GM12865 (cell line): ENCODE data around the gene BGLAP.

Experiments
- DNase-seq: peaks from one replicate; pipeline ENCODE4 v3.0.0; 2010; ENCODE audit warnings: low read depth
- H3K4me3 ChIP-seq: 2 replicates; pipeline ENCODE4 v1.5.1; 2011; ENCODE audit warnings: mild to moderate bottlenecking, low read depth, low read length, control low read depth
- TF ChIP-seq, protein P1 (sequence below): IDR thresholded peaks from 2 replicates; pipeline ENCODE4 v1.5.1; 2011; ENCODE audit warnings: low read length, control low read depth, low read depth, inconsistent platforms; ENCODE audit not compliant: insufficient read depth; ENCODE audit errors: missing control alignments

BGLAP gene

DNA sequence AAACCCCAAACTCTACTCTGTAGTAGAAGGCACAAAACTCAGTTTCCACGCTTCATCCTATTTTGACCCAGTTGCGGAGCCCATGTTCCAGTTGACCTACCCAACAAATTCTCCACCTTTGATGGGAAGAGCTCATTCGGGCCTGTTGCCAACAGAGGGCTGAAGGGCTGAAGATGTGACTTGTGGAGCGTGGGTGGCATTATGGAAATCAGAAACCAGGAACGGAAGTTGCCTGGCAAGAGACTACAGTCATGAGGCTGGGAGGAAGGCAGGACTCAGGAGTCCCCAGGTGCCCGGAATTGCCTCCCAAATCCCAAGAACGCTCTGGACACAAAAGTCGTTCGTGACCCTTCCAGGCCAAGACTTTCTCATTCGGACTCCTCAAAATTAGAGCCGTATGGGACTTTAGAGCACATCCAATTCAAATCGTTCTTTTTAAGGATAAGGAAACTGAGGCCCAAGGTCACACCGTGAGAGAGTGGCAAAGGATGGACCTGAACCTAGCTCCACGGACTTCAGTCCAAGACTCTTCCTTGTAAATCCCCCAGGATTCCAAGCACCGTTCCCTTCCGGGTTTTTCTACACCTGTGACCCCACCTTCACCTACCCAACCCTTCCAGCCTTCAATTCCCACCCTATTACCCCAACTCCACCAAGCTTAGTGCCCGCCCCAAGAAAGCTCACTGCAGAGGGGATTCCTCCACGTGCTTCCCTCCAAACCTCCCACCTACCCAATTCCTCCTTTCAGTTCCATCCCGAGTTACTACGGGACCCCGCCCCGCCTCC lies 39.9 kb downstream of the BGLAP start:
- peak overlapping the region; percentile 76 for H3K4me3 ChIP-seq
- peak; percentile 48 for DNase-seq
- TF ChIP-seq, protein P1, sequence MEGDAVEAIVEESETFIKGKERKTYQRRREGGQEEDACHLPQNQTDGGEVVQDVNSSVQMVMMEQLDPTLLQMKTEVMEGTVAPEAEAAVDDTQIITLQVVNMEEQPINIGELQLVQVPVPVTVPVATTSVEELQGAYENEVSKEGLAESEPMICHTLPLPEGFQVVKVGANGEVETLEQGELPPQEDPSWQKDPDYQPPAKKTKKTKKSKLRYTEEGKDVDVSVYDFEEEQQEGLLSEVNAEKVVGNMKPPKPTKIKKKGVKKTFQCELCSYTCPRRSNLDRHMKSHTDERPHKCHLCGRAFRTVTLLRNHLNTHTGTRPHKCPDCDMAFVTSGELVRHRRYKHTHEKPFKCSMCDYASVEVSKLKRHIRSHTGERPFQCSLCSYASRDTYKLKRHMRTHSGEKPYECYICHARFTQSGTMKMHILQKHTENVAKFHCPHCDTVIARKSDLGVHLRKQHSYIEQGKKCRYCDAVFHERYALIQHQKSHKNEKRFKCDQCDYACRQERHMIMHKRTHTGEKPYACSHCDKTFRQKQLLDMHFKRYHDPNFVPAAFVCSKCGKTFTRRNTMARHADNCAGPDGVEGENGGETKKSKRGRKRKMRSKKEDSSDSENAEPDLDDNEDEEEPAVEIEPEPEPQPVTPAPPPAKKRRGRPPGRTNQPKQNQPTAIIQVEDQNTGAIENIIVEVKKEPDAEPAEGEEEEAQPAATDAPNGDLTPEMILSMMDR: no peak

DNA sequence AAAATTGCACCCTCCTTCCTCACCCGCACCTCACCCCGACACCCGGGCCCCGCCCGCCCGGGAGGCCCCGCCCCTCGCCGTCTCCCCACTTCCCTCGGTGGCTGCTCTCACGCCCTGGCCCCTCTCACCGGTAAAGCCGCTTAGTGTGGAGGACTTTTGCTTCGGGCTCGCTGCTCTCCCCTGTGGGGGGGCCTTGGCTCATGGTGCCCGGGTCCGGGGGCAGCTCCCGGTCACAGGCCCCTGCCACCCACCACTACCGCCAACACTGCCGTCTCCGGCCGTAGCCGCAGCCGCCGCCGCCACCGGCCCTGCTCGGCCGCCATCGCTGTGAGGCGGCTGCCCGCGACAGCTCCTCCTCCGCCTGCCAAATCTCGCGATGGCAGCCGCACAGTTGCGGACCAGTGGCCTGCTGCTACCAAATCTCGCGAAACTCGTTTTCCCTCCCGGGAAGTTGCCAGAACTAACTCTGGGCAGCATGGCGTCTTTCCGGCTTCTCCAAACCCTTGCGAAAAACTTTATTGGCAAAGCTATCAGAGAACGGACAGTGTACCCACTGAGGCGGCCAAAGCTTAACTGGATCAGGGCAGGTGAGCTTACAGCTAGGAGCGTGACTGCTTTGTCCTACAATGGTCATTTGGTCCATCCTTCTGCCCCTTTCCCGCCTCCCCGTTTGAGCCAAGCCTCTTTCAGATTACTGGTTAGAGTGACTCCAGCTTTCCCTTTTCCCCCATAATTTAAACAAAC lies 40.7 kb downstream of the BGLAP start, which contains the start of gene SMG5:
TSS of gene SMG5 (minus strand) at position 347 of the 744 bp plus-strand sequence. CDS start at position 202, 145 bp downstream.
- peak; percentile 99 for DNase-seq
- peak within 1 kb of the TSS; percentile 76 for H3K4me3 ChIP-seq
- TF ChIP-seq, protein P1: no peak

DNA sequence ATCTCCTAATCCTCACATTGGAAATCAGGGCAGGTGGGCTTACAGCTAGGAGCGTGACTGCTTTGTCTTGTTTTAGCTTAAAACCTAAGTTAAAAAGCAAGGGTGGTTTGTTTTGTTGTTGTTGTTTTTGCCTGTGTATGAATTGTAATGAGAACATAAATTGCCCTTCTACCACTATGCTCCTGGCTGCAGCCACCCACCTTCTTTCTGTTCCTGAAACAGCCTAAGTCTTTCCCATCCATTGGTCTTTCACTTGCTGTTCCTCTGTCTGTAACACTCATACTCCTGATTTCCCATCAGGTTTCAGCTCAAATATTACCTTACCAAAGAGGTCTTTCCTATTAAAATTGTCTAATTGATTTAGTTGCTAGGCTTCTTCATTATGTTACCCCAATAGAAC lies 41.5 kb downstream of the BGLAP start:
- H3K4me3 ChIP-seq: peak overlapping the region; percentile 76
- TF ChIP-seq, protein P1: no peak
- DNase-seq: no peak

DNA sequence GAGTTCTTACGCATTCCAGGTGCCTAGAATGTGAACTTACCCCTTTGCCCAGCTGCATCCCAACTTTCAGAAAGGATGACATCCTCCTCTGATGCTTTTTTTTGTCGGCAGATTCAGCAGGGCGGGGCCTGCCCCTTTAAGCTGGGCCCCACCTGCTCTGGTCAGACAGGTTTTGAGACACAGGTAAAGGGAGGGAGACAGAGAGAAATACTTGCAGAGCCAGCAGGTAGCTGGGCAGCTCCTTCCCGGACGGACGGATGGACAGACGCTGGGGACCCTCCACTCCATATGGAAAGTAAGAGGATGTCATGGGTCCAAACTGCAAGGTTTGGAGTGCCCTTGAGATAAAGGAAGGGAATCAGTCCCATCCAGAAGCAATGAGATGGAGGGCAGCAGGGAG lies 42.1 kb downstream of the BGLAP start, which contains the start of gene TMEM79:
TSS of gene TMEM79 (plus strand) at position 214 of the 400 bp plus-strand sequence. CDS start 902 bp downstream, outside the sequence.
- no peak for DNase-seq
- TF ChIP-seq, protein P1: no peak
- peak within 1 kb of the TSS; percentile 76 for H3K4me3 ChIP-seq

DNA sequence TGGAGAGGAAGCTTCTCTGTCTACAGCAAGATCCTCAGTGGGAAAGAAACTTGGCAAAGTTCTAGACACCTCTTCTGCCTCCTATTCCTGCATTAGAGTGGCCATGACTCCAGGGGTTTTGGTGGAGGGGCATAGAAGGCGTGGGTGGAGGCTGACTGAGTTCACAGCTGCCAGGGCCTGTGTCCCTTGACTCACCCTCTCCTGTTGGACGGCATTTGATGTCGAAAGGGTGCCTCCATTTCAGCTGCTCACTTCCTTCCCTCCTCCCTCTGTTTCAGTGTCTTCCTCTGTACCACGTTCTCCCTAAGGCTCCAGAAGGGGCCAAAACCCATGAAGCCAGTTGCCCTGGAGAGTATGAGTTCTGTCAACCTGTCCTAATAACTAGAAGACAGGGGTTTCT lies 42.8 kb downstream of the BGLAP start:
- no peak overlapping the region for H3K4me3 ChIP-seq
- TF ChIP-seq, protein P1: no peak

DNA sequence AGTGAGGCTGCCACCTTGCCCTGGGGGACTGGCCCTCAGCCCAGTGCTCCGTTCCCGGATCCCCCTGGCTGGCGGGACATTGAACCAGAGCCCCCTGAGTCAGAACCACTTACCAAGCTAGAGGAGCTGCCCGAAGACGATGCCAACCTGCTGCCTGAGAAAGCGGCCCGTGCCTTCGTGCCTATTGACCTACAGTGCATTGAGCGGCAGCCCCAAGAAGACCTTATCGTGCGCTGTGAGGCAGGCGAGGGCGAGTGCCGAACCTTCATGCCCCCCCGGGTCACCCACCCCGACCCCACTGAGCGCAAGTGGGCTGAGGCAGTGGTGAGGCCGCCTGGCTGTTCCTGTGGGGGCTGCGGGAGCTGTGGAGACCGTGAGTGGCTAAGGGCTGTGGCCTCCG lies 43.5 kb downstream of the BGLAP start:
- TF ChIP-seq, protein P1: no peak
- no peak overlapping the region for H3K4me3 ChIP-seq
- no peak for DNase-seq

More for the DNA sequence above, 42.8 kb downstream of the BGLAP start:
- no peak for DNase-seq
